Activated CD8-positive, alpha-beta memory T cell treated with anti-CD3 and anti-CD28 coated beads for 4 hours (primary cell): Measurements from ENCODE around the gene UHRF1.

Experiments used
- DNase-seq, 2 donors: peaks; one replicate each; pipeline ENCODE4 v3.0.0-alpha.2; 2020; ENCODE audit warnings: low read depth in 2 of 2

Gene UHRF1

GRCh38 chr19:4988770-4989251, 79.5 kb downstream of the UHRF1 start:
- DNase-seq: no peak

DNA sequence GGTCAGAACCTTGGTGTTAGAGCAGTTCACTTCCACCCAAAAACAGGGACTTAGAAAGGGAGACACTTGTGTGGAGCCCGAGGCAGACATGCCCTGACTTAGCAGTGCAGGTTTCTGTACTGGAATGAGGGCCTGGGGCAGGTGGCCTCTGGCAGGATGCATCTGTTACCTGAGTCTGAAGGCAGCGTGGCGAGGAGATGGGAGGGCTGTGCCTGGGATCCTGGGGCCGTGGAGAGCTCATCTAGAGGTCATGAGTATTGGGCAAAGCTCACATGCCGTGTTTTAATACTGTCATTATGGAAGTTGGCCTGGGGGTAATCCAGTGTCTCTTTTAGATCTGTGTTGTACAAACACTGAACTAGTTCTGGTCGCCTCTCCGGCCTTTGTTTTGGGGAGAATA, 81.0 kb downstream of the UHRF1 start:
- no peak for DNase-seq

GRCh38 chr19:4991538-4991937, 82.2 kb downstream of the UHRF1 start:
- DNase-seq: no peak

DNA sequence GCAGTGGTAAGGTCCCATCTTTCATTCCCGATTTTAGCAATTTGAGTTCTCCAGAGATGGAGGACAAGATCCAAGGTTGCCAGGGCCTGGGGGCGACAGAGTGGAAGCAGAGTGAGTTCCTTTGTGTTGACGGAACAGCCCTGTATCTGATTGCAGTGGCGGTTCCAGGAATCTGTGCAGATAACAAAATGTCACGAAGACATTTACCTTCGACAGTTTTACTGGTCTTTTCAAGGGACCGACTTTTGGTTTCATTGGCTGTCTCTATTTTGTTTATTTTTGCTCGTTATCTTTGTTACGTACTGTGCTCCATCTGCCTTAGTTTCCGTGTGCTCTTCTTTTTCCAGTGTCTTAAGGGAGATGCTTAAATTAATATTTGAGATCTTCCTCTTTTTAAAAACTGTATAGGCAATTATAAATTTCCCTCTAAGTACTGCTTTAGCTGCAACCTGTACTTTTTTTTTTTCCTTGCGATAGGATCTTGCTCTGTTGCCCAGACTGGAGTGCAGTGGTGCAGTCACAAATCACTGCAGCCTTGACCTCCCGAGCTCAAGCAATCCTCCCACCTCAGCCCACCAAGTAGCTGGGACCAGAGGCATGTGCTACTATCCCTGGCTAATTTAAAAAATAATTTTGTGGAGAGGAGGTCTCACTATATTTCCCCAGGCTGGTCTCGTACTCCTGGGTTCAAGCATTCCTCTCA, 82.8 kb downstream of the UHRF1 start:
- no peak for DNase-seq

GRCh38 chr19:4993683-4994082, 84.4 kb downstream of the UHRF1 start:
- no peak for DNase-seq

GRCh38 chr19:4996701-4997100, 87.4 kb downstream of the UHRF1 start:
- DNase-seq: no peak

DNA sequence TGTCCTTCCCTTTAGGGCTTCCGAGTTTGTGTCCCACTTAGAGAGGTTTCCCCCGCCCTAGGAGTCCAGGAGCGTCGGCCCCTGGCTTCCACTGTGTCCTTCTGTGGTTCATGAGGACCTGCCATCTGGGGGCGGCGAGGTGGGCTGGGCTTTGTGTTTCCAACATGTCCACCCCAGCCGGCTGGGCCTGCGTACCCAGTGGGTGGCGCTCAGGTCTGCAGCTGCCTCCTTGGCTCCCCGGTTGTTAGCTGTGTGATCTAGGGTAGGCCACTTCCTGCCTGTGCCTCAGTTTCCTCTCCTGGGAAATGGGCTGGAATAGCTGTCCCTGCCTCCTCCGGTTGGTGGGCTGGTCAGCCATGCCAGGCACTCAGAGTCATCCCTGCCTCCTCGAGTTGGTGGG, 88.0 kb downstream of the UHRF1 start:
- no peak for DNase-seq

GRCh38 chr19:5000120-5000611, 90.9 kb downstream of the UHRF1 start:
- DNase-seq: no peak

- no peak for DNase-seq
These were observed 92.3 kb downstream of the UHRF1 start for GRCh38 chr19:5001615-5002014.

GRCh38 chr19:5002143-5002542, 92.8 kb downstream of the UHRF1 start:
- no peak for DNase-seq

DNA sequence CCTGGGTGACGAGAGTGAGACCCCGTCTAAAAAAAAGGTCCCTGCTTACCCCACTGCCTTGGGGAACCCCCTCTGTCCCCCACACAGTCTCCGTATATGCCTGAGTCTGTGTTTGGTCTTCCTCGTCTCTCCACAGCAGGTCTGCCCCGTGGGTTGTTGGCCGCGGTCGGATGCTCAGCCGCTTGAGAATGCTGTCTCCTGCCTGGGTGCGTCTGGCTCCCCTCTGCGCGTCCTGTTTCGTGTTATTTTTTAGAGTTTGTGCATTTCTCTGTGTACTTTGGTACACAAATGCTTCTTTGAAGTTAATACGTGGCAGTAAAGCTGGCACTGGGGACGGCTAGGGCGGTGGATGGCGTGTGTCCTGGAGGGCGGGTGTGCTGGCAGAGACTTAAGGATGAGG, 94.5 kb downstream of the UHRF1 start:
- DNase-seq: no peak

- DNase-seq: no peak
These were observed 95.8 kb downstream of the UHRF1 start for GRCh38 chr19:5005096-5005495.

GRCh38 chr19:5006201-5006600, 96.9 kb downstream of the UHRF1 start:
- no peak for DNase-seq

- no peak for DNase-seq
These were observed 97.5 kb downstream of the UHRF1 start for GRCh38 chr19:5006821-5007220.
